Cardiac fibroblast (primary cell): ENCODE measurements around the gene RRAS.

Experiments used
- DNase-seq, 2 donors: peaks; one replicate each; pipeline versions ENCODE4 v3.0.0 to v3.0.0-alpha.2; 2010; ENCODE audit warnings: low read depth in 2 of 2
- H3K4me3 ChIP-seq, 2 donors: replicated peaks in 1 of 2; 1 replicate in 1 of 2; 2 replicates in 1 of 2; pipeline ENCODE4 v1.5.1; 2011; ENCODE audit warnings: low read depth in 2 of 2, low read length in 2 of 2, mild to moderate bottlenecking in 2 of 2, moderate library complexity in 1 of 2
- CTCF ChIP-seq: IDR thresholded peaks from one replicate; pipeline ENCODE4 v1.5.1; 2011; ENCODE audit warnings: low read depth, mild to moderate bottlenecking, low read length, inconsistent platforms

RRAS gene

GRCh38 chr19:49613374-49613773 is 26.6 kb downstream of the RRAS start:
- no peak for TF ChIP-seq CTCF
- H3K4me3 ChIP-seq: no peak overlapping the region
- DNase-seq: peak in 1 of 2 donors; percentile 73

- TF ChIP-seq CTCF: no peak
- DNase-seq: no peak
- H3K4me3 ChIP-seq: no peak overlapping the region
Measured at GRCh38 chr19:49609499-49610092, 30.3 kb downstream of the RRAS start.

- no peak for DNase-seq
- TF ChIP-seq CTCF: no peak
- no peak overlapping the region for H3K4me3 ChIP-seq
Measured at GRCh38 chr19:49605605-49606004, 34.3 kb downstream of the RRAS start.

- DNase-seq: no peak
- no peak for TF ChIP-seq CTCF
Measured at GRCh38 chr19:49602806-49603205, 37.1 kb downstream of the RRAS start.

GRCh38 chr19:49601482-49602038 is 38.4 kb downstream of the RRAS start:
- H3K4me3 ChIP-seq: no peak overlapping the region
- TF ChIP-seq CTCF: no peak

More at GRCh38 chr19:49602806-49603205, 37.1 kb downstream of the RRAS start:
- H3K4me3 ChIP-seq: no peak overlapping the region

GRCh38 chr19:49599378-49600295 is 40.3 kb downstream of the RRAS start:
- no peak overlapping the region for H3K4me3 ChIP-seq
- no peak for TF ChIP-seq CTCF
- no peak for DNase-seq

More at GRCh38 chr19:49601482-49602038, 38.4 kb downstream of the RRAS start:
- no peak for DNase-seq
